RWPE2 (cell line): ENCODE data around the gene ALOX15.
"Not testable (repeated sequence)": the region's sequence is repeated elsewhere in the genome, so short reads cannot be mapped to it uniquely, and the experiment has no call there.

ENCODE experiments used
- ATAC-seq: fragments of 200-7000 bp; cut with Tn5 transposase; 3 replicates; pipeline ENCODE4 v1.9.1; 2021; ENCODE audit warnings: low read depth
- DNase-seq: peaks from one replicate; pipeline ENCODE4 v3.0.0-alpha.2; 2020; ENCODE audit warnings: low spot score
- H3K27ac ChIP-seq: fragments of 450-650 bp; 2 replicates; pipeline ENCODE4 v1.5.1; 2017; ENCODE audit warnings: mild to moderate bottlenecking; ENCODE audit not compliant: poor library complexity, severe bottlenecking
- H3K27me3 ChIP-seq: fragments of 250-450 bp; sonication (Bioruptor Pico); 2 replicates; pipeline ENCODE4 v1.5.1; 2021; ENCODE audit warnings: mild to moderate bottlenecking, moderate library complexity; ENCODE audit not compliant: insufficient read depth, poor library complexity, severe bottlenecking
- H3K36me3 ChIP-seq: fragments of 250-450 bp; sonication (Bioruptor Pico); 2 replicates; pipeline ENCODE4 v1.5.1; 2020; ENCODE audit warnings: low read depth, mild to moderate bottlenecking, moderate library complexity
- H3K4me1 ChIP-seq: fragments of 250-450 bp; sonication (Bioruptor Pico); 2 replicates; pipeline ENCODE4 v1.5.1; 2021; ENCODE audit warnings: mild to moderate bottlenecking, moderate library complexity; ENCODE audit not compliant: insufficient read depth, poor library complexity, severe bottlenecking
- H3K4me3 ChIP-seq: fragments of 250-450 bp; sonication (Bioruptor Pico); 2 replicates; pipeline ENCODE4 v1.5.1; 2021; ENCODE audit warnings: mild to moderate bottlenecking, moderate library complexity; ENCODE audit not compliant: severe bottlenecking
- H3K9me3 ChIP-seq: fragments of 250-450 bp; sonication (Bioruptor Pico); 2 replicates; pipeline ENCODE4 v1.5.1; 2021; ENCODE audit warnings: mild to moderate bottlenecking, moderate library complexity; ENCODE audit not compliant: severe bottlenecking
- CTCF ChIP-seq: fragments of 450-650 bp; IDR thresholded peaks from one replicate; pipeline ENCODE4 v1.5.1; 2017; ENCODE audit warnings: mild to moderate bottlenecking, moderate library complexity; ENCODE audit not compliant: poor library complexity, severe bottlenecking

The ALOX15 gene

GRCh38 chr17:4632581-4632920, 8.9 kb downstream of the ALOX15 start:
- no peak for TF ChIP-seq CTCF
- no peak overlapping the region for H3K27ac ChIP-seq
- H3K9me3 ChIP-seq, result no peaks in the 10 kb centered on the region
- H3K36me3 ChIP-seq, result no peaks in the 10 kb centered on the region
- DNase-seq (no peak), ATAC-seq (no peak)
- no peaks in the 10 kb centered on the region for H3K4me1 ChIP-seq
- peaks cover 18% of the 10 kb centered on the region for H3K27me3 ChIP-seq
- H3K4me3 ChIP-seq, result no peak overlapping the region

- no peaks in the 10 kb centered on the region for H3K9me3 ChIP-seq
- ATAC-seq (no peak), DNase-seq (no peak)
- H3K36me3 ChIP-seq, result no peaks in the 10 kb centered on the region
- H3K4me3 ChIP-seq, result no peak overlapping the region
- no peak for TF ChIP-seq CTCF
- H3K27me3 ChIP-seq, result peaks cover 15% of the 10 kb centered on the region
- no peaks in the 10 kb centered on the region for H3K4me1 ChIP-seq
- no peak overlapping the region for H3K27ac ChIP-seq
Measured at GRCh38 chr17:4631836-4632580, 9.5 kb downstream of the ALOX15 start.

- no peak for DNase-seq
- no peak for TF ChIP-seq CTCF
- H3K4me3 ChIP-seq, result no peak overlapping the region
- H3K27me3 ChIP-seq, result peaks cover 10% of the 10 kb centered on the region
- H3K27ac ChIP-seq, result no peak overlapping the region
- H3K36me3 ChIP-seq, result no peaks in the 10 kb centered on the region
- ATAC-seq, result no peak
- H3K9me3 ChIP-seq, result no peaks in the 10 kb centered on the region
- H3K4me1 ChIP-seq, result no peaks in the 10 kb centered on the region
Measured at GRCh38 chr17:4631431-4631830, 10.0 kb downstream of the ALOX15 start.

- no peaks in the 10 kb centered on the region for H3K4me1 ChIP-seq
- no peak overlapping the region for H3K27ac ChIP-seq
- ATAC-seq (no peak), DNase-seq (no peak)
- no peaks in the 10 kb centered on the region for H3K9me3 ChIP-seq
- no peak overlapping the region for H3K4me3 ChIP-seq
- TF ChIP-seq CTCF, result no peak
- H3K36me3 ChIP-seq, result no peaks in the 10 kb centered on the region
- peaks cover 13% of the 10 kb centered on the region for H3K27me3 ChIP-seq
Measured at GRCh38 chr17:4626734-4627256, 14.7 kb downstream of the ALOX15 start.

GRCh38 chr17:4625181-4625617, 16.3 kb downstream of the ALOX15 start:
- Histone ChIP-seq H3K27ac (no peak overlapping the region), H3K9me3 (no peaks in the 10 kb centered on the region), H3K27me3 (peaks cover 13% of the 10 kb centered on the region), H3K36me3 (no peaks in the 10 kb centered on the region), H3K4me3 (no peak overlapping the region), H3K4me1 (no peaks in the 10 kb centered on the region)
- DNase-seq (no peak), ATAC-seq (no peak)
- TF ChIP-seq CTCF, result no peak

- H3K27me3 ChIP-seq, result peaks cover 13% of the 10 kb centered on the region
- not testable (repeated sequence) for H3K4me3 ChIP-seq, H3K36me3 ChIP-seq, H3K27ac ChIP-seq, H3K9me3 ChIP-seq, H3K4me1 ChIP-seq, ATAC-seq, DNase-seq
Measured at GRCh38 chr17:4624451-4624911, 17.0 kb downstream of the ALOX15 start.
